Activated naive CD8-positive, alpha-beta T cell treated with anti-CD3 and anti-CD28 coated beads for 36 hours (primary cell): ENCODE measurements around the gene NADSYN1. TPM values are rescaled to one million over a fixed set of nuclear protein-coding genes. Genes with fewer than 3 reads are reported as not detected.
A peak's percentile ranks its signal among the peaks of the same experiment; 100 is the strongest.
"Not testable (repeated sequence)": the region's sequence is repeated elsewhere in the genome, so short reads cannot be mapped to it uniquely, and the experiment has no call there.

Experiments used
- DNase-seq: peaks from one replicate; pipeline ENCODE4 v3.0.0; 2021
- H3K27ac Mint-ChIP-seq: one replicate; pipeline ENCODE4 v1.8.0; 2022; ENCODE audit warnings: mild to moderate bottlenecking, moderate library complexity, mixed read lengths
- H3K27me3 Mint-ChIP-seq: one replicate; pipeline ENCODE4 v1.8.0; 2022; ENCODE audit warnings: mild to moderate bottlenecking, mixed read lengths
- H3K36me3 Mint-ChIP-seq: one replicate; pipeline ENCODE4 v1.8.0; 2021; ENCODE audit warnings: mild to moderate bottlenecking, mixed read lengths
- H3K4me1 Mint-ChIP-seq: one replicate; pipeline ENCODE4 v1.8.0; 2021; ENCODE audit warnings: mixed read lengths
- H3K4me3 Mint-ChIP-seq: one replicate; pipeline ENCODE4 v1.8.0; 2022; ENCODE audit warnings: mild to moderate bottlenecking, moderate library complexity, mixed read lengths
- H3K9me3 Mint-ChIP-seq: one replicate; pipeline ENCODE4 v1.8.0; 2022; ENCODE audit warnings: mixed read lengths
- total RNA-seq, 2 experiments: library from RNA; stranded (reverse); gene quantifications; one replicate each; pipeline ENCODE4 v1.2.3, GENCODE V29; 2021

The NADSYN1 gene
- total RNA-seq, 2 experiments from 2014 or later: 59.9 to 66.8 TPM

- Mint-ChIP-seq H3K9me3 (no peaks in the 10 kb centered on the region), H3K27me3 (no peaks in the 10 kb centered on the region), H3K36me3 (peaks cover 64% of the 10 kb centered on the region), H3K4me3 (no peak overlapping the region), H3K27ac (no peak overlapping the region), H3K4me1 (peaks cover 2% of the 10 kb centered on the region)
- no peak for DNase-seq
These were observed 47.6 kb downstream of the NADSYN1 start for GRCh38 chr11:71500601-71501021.

- Mint-ChIP-seq H3K4me1 (peaks cover 2% of the 10 kb centered on the region), H3K4me3 (no peak overlapping the region), H3K9me3 (peaks cover 3% of the 10 kb centered on the region), H3K36me3 (peaks cover 68% of the 10 kb centered on the region), H3K27me3 (no peaks in the 10 kb centered on the region), H3K27ac (no peak overlapping the region)
- no peak for DNase-seq
These were observed 48.3 kb downstream of the NADSYN1 start for GRCh38 chr11:71501071-71501985.

GRCh38 chr11:71502026-71502425 is 49.0 kb downstream of the NADSYN1 start:
- H3K4me3 Mint-ChIP-seq: no peak overlapping the region
- H3K27me3 Mint-ChIP-seq: no peaks in the 10 kb centered on the region
- H3K27ac Mint-ChIP-seq: no peak overlapping the region
- H3K4me1 Mint-ChIP-seq: peaks cover 2% of the 10 kb centered on the region
- H3K36me3 Mint-ChIP-seq: peaks cover 68% of the 10 kb centered on the region
- peaks cover 8% of the 10 kb centered on the region for H3K9me3 Mint-ChIP-seq
- no peak for DNase-seq

- H3K36me3 Mint-ChIP-seq: peaks cover 69% of the 10 kb centered on the region
- no peak for DNase-seq
- peaks cover 15% of the 10 kb centered on the region for H3K9me3 Mint-ChIP-seq
- H3K27me3 Mint-ChIP-seq: no peaks in the 10 kb centered on the region
- H3K4me3 Mint-ChIP-seq: no peak overlapping the region
- peak overlapping the region; percentile 34 for H3K27ac Mint-ChIP-seq
- H3K4me1 Mint-ChIP-seq: peaks cover 2% of the 10 kb centered on the region
These were observed 50.0 kb downstream of the NADSYN1 start for GRCh38 chr11:71502871-71503435.

GRCh38 chr11:71504531-71504930 is 51.5 kb downstream of the NADSYN1 start:
- no peak overlapping the region for H3K4me3 Mint-ChIP-seq
- H3K4me1 Mint-ChIP-seq: no peaks in the 10 kb centered on the region
- H3K9me3 Mint-ChIP-seq: peaks cover 30% of the 10 kb centered on the region
- no peak for DNase-seq
- no peaks in the 10 kb centered on the region for H3K27me3 Mint-ChIP-seq
- H3K27ac Mint-ChIP-seq: no peak overlapping the region
- H3K36me3 Mint-ChIP-seq: peaks cover 60% of the 10 kb centered on the region

GRCh38 chr11:71505001-71505400 is 52.0 kb downstream of the NADSYN1 start:
- DNase-seq: no peak
- H3K9me3 Mint-ChIP-seq: peaks cover 35% of the 10 kb centered on the region
- H3K4me1 Mint-ChIP-seq: no peaks in the 10 kb centered on the region
- H3K36me3 Mint-ChIP-seq: peaks cover 57% of the 10 kb centered on the region
- no peak overlapping the region for H3K27ac Mint-ChIP-seq
- no peak overlapping the region for H3K4me3 Mint-ChIP-seq
- no peaks in the 10 kb centered on the region for H3K27me3 Mint-ChIP-seq

- DNase-seq: no peak
- Mint-ChIP-seq H3K36me3 (peaks cover 50% of the 10 kb centered on the region), H3K4me3 (no peak overlapping the region), H3K27ac (no peak overlapping the region), H3K27me3 (no peaks in the 10 kb centered on the region), H3K4me1 (no peaks in the 10 kb centered on the region), H3K9me3 (peaks cover 37% of the 10 kb centered on the region)
These were observed 52.8 kb downstream of the NADSYN1 start for GRCh38 chr11:71505781-71506180.

- Mint-ChIP-seq H3K36me3 (peaks cover 43% of the 10 kb centered on the region), H3K4me3 (no peak overlapping the region), H3K27me3 (no peaks in the 10 kb centered on the region), H3K9me3 (peaks cover 40% of the 10 kb centered on the region), H3K4me1 (no peaks in the 10 kb centered on the region), H3K27ac (no peak overlapping the region)
- DNase-seq: no peak
These were observed 54.1 kb downstream of the NADSYN1 start for GRCh38 chr11:71507102-71507501.

GRCh38 chr11:71518506-71519471 is 65.8 kb downstream of the NADSYN1 start:
- Mint-ChIP-seq H3K4me3 (no peak overlapping the region), H3K27ac (no peak overlapping the region), H3K4me1 (no peaks in the 10 kb centered on the region), H3K9me3 (peaks cover 7% of the 10 kb centered on the region), H3K36me3 (peaks cover 1% of the 10 kb centered on the region), H3K27me3 (no peaks in the 10 kb centered on the region)
- no peak for DNase-seq

GRCh38 chr11:71519546-71519945 is 66.5 kb downstream of the NADSYN1 start:
- H3K27ac Mint-ChIP-seq: no peak overlapping the region
- H3K9me3 Mint-ChIP-seq: peaks cover 4% of the 10 kb centered on the region
- H3K4me3 Mint-ChIP-seq: no peak overlapping the region
- peaks cover 1% of the 10 kb centered on the region for H3K36me3 Mint-ChIP-seq
- no peaks in the 10 kb centered on the region for H3K4me1 Mint-ChIP-seq
- no peaks in the 10 kb centered on the region for H3K27me3 Mint-ChIP-seq
- no peak for DNase-seq

- no peak for DNase-seq
- peaks cover 3% of the 10 kb centered on the region for H3K9me3 Mint-ChIP-seq
- no peak overlapping the region for H3K4me3 Mint-ChIP-seq
- peaks cover 17% of the 10 kb centered on the region for H3K27me3 Mint-ChIP-seq
- peaks cover 1% of the 10 kb centered on the region for H3K36me3 Mint-ChIP-seq
- H3K4me1 Mint-ChIP-seq: no peaks in the 10 kb centered on the region
- no peak overlapping the region for H3K27ac Mint-ChIP-seq
These were observed 72.4 kb downstream of the NADSYN1 start for GRCh38 chr11:71525188-71525937.

- Mint-ChIP-seq H3K27me3 (peaks cover 17% of the 10 kb centered on the region), H3K4me3 (no peak overlapping the region), H3K36me3 (peaks cover 1% of the 10 kb centered on the region), H3K27ac (no peak overlapping the region), H3K9me3 (peaks cover 3% of the 10 kb centered on the region), H3K4me1 (no peaks in the 10 kb centered on the region)
- DNase-seq: no peak
These were observed 73.0 kb downstream of the NADSYN1 start for GRCh38 chr11:71525938-71526495.

- not testable (repeated sequence) for H3K9me3 Mint-ChIP-seq, H3K4me3 Mint-ChIP-seq, H3K27ac Mint-ChIP-seq, H3K4me1 Mint-ChIP-seq, DNase-seq, H3K36me3 Mint-ChIP-seq
- peaks cover 17% of the 10 kb centered on the region for H3K27me3 Mint-ChIP-seq
These were observed 74.0 kb downstream of the NADSYN1 start, which contains the start of gene KRTAP5-7 for GRCh38 chr11:71526796-71527575. Gene KRTAP5-7, plus strand, starts transcription at chr11:71527267. Its CDS starts 34 bp downstream, at chr11:71527301.
